HepG2 (cell line): ENCODE measurements around the gene IPO13. TPM values are rescaled to one million over a fixed set of nuclear protein-coding genes. Genes with fewer than 3 reads are reported as not detected.

Source experiments
- BCL6 ChIP-seq: IDR thresholded peaks from 2 replicates; pipeline ENCODE4 v1.6.1; 2016; ENCODE audit warnings: missing genetic modification reagents, missing compliant biosample characterization
- CREM ChIP-seq, 2 experiments: sonication (generic) in 1 of 2; formaldehyde crosslinking in 1 of 2; IDR thresholded peaks; 2 replicates each; pipeline versions ENCODE4 v1.4.0 to v1.6.1; 2016 to 2020; ENCODE audit warnings: antibody characterized with exemption in 1 of 2, mild to moderate bottlenecking in 1 of 2, missing genetic modification reagents in 1 of 2
- HOXA5 ChIP-seq: sonication (generic); formaldehyde crosslinking; IDR thresholded peaks from 2 replicates; pipeline ENCODE4 v1.4.0; 2020; ENCODE audit warnings: missing genetic modification reagents
- KAT8 ChIP-seq: IDR thresholded peaks from 2 replicates; pipeline ENCODE4 v1.6.1; 2016; ENCODE audit warnings: missing genetic modification reagents, missing compliant biosample characterization
- REXO4 ChIP-seq: sonication (generic); formaldehyde crosslinking; IDR thresholded peaks from 2 replicates; pipeline ENCODE4 v1.8.0; 2022; ENCODE audit warnings: missing genetic modification reagents, mild to moderate bottlenecking, borderline replicate concordance
- ZFP90 ChIP-seq: sonication (generic); formaldehyde crosslinking; IDR thresholded peaks from 2 replicates; pipeline ENCODE4 v1.8.0; 2022; ENCODE audit warnings: missing genetic modification reagents, mild to moderate bottlenecking, inconsistent platforms, borderline replicate concordance
- ZNF34 ChIP-seq: sonication (generic); formaldehyde crosslinking; IDR thresholded peaks from 2 replicates; pipeline ENCODE4 v1.4.0; 2020; ENCODE audit warnings: mild to moderate bottlenecking, missing genetic modification reagents, borderline replicate concordance
- polyA plus RNA-seq, 8 experiments: library from polyadenylated mRNA; depleted of rRNA in 3 of 8; stranded (reverse) in 7 of 8; unstranded in 1 of 8; fragments of >200 nt; fragmentation: Illumina TruSeq in 4 of 8; extraction: Trizol in 4 of 8; gene quantifications; 2 replicates each; pipeline versions ENCODE4 v1.2.1 to v1.2.3, GENCODE V29; 2011 to 2016; ENCODE audit warnings: low read depth in 4 of 8, missing spikeins in 1 of 8, mixed read lengths in 1 of 8; ENCODE audit not compliant: insufficient read depth in 1 of 8
- total RNA-seq, 5 experiments: library from RNA; depleted of rRNA; stranded (reverse); fragments of >200 nt; fragmentation: Illumina TruSeq; extraction: Trizol; gene quantifications; 2 replicates each; pipeline ENCODE4 v1.2.3, GENCODE V29; 2016; ENCODE audit warnings: low read depth in 1 of 5
- TF ChIP-seq, protein P1 (sequence below): sonication (generic); formaldehyde crosslinking; IDR thresholded peaks from 2 replicates; pipeline ENCODE4 v1.5.0; 2020; ENCODE audit warnings: mild to moderate bottlenecking, missing genetic modification reagents, borderline replicate concordance
- TF ChIP-seq, protein P2 (sequence below): sonication (generic); formaldehyde crosslinking; IDR thresholded peaks from 2 replicates; pipeline ENCODE4 v1.4.0; 2020; ENCODE audit warnings: mild to moderate bottlenecking, missing genetic modification reagents
- TF ChIP-seq, protein P3 (sequence below): sonication (generic); formaldehyde crosslinking; IDR thresholded peaks from 2 replicates; pipeline ENCODE4 v1.8.0; 2022; ENCODE audit warnings: mild to moderate bottlenecking, missing genetic modification reagents, moderate library complexity
- TF ChIP-seq, protein P4 (sequence below): sonication (generic); formaldehyde crosslinking; IDR thresholded peaks from 2 replicates; pipeline ENCODE4; 2020; ENCODE audit warnings: missing genetic modification reagents, mild to moderate bottlenecking, borderline replicate concordance

The IPO13 gene
- total and polyA plus RNA-seq, 2 of the 13 experiments (the other 11 are each of a cell fraction or from before 2014, with no cell fraction given) = 12.9 to 15.6 TPM

DNA sequence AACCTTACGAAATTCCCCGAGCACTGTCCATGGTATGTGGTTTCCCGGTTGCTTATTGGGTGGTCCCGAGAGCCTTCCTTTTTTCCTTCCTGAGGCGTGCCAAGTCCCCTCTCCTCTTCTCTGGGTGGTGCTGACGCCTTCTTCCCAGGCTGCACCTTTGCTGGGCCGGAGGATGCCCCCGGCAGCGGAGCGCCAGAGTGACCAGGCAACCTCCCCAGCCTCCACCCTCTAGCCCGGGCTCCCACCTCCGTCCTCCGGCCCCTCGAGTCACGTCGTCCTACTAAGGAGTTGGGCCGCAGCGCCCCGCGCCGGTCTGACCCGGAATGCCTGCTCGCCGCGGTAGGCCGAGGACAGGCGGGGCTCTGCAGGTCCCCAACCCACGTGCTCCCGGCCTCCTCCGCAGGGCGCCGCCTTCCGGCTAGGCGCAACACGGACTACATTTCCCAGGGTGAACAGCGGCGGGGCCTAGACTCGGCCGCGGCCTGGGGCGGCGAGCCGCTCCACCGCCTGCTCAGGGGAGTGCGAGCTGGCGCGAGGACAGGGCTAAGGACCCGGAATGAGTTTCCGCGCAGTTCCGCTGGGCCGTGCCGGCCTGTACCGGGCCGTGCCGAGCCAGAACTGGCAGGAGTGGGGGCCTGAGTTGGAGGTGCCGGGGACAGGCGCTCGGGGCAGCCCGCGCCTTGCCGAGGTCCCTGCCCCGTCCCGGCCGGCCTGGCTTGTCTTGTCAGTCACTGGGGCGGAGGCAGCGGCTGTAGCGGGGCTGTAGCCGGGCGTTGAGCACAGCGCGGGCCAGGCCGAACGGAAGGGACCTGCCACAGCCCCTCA is at the start of gene IPO13 (continued):
- TF ChIP-seq, protein P1, sequence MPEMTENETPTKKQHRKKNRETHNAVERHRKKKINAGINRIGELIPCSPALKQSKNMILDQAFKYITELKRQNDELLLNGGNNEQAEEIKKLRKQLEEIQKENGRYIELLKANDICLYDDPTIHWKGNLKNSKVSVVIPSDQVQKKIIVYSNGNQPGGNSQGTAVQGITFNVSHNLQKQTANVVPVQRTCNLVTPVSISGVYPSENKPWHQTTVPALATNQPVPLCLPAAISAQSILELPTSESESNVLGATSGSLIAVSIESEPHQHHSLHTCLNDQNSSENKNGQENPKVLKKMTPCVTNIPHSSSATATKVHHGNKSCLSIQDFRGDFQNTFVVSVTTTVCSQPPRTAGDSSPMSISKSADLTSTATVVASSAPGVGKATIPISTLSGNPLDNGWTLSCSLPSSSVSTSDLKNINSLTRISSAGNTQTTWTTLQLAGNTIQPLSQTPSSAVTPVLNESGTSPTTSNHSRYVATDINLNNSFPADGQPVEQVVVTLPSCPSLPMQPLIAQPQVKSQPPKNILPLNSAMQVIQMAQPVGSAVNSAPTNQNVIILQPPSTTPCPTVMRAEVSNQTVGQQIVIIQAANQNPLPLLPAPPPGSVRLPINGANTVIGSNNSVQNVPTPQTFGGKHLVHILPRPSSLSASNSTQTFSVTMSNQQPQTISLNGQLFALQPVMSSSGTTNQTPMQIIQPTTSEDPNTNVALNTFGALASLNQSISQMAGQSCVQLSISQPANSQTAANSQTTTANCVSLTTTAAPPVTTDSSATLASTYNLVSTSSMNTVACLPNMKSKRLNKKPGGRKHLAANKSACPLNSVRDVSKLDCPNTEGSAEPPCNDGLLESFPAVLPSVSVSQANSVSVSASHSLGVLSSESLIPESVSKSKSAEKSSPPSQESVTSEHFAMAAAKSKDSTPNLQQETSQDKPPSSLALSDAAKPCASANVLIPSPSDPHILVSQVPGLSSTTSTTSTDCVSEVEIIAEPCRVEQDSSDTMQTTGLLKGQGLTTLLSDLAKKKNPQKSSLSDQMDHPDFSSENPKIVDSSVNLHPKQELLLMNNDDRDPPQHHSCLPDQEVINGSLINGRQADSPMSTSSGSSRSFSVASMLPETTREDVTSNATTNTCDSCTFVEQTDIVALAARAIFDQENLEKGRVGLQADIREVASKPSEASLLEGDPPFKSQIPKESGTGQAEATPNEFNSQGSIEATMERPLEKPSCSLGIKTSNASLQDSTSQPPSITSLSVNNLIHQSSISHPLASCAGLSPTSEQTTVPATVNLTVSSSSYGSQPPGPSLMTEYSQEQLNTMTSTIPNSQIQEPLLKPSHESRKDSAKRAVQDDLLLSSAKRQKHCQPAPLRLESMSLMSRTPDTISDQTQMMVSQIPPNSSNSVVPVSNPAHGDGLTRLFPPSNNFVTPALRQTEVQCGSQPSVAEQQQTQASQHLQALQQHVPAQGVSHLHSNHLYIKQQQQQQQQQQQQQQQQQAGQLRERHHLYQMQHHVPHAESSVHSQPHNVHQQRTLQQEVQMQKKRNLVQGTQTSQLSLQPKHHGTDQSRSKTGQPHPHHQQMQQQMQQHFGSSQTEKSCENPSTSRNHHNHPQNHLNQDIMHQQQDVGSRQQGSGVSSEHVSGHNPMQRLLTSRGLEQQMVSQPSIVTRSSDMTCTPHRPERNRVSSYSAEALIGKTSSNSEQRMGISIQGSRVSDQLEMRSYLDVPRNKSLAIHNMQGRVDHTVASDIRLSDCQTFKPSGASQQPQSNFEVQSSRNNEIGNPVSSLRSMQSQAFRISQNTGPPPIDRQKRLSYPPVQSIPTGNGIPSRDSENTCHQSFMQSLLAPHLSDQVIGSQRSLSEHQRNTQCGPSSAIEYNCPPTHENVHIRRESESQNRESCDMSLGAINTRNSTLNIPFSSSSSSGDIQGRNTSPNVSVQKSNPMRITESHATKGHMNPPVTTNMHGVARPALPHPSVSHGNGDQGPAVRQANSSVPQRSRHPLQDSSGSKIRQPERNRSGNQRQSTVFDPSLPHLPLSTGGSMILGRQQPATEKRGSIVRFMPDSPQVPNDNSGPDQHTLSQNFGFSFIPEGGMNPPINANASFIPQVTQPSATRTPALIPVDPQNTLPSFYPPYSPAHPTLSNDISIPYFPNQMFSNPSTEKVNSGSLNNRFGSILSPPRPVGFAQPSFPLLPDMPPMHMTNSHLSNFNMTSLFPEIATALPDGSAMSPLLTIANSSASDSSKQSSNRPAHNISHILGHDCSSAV (CRISPR knock-in tag) = peak; percentile 73; the same call in 1 of the 2 replicates
- peak; percentile 59 for TF ChIP-seq BCL6
- peak; percentile 59; the same call in 1 of the 2 replicates for TF ChIP-seq CREM (IDR thresholded peaks at IDR 0.05)
- no peak for TF ChIP-seq CREM (CRISPR knock-in tag; IDR thresholded peaks at IDR 0.05)
- TF ChIP-seq KAT8 = peak; percentile 82
- no peak for TF ChIP-seq REXO4 (CRISPR knock-in tag)
- TF ChIP-seq, protein P2, sequence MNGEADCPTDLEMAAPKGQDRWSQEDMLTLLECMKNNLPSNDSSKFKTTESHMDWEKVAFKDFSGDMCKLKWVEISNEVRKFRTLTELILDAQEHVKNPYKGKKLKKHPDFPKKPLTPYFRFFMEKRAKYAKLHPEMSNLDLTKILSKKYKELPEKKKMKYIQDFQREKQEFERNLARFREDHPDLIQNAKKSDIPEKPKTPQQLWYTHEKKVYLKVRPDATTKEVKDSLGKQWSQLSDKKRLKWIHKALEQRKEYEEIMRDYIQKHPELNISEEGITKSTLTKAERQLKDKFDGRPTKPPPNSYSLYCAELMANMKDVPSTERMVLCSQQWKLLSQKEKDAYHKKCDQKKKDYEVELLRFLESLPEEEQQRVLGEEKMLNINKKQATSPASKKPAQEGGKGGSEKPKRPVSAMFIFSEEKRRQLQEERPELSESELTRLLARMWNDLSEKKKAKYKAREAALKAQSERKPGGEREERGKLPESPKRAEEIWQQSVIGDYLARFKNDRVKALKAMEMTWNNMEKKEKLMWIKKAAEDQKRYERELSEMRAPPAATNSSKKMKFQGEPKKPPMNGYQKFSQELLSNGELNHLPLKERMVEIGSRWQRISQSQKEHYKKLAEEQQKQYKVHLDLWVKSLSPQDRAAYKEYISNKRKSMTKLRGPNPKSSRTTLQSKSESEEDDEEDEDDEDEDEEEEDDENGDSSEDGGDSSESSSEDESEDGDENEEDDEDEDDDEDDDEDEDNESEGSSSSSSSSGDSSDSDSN (CRISPR knock-in tag) = peak; percentile 95
- TF ChIP-seq HOXA5 (CRISPR knock-in tag) = peak; percentile 73; the same call in 1 of the 2 replicates
- TF ChIP-seq, protein P3, sequence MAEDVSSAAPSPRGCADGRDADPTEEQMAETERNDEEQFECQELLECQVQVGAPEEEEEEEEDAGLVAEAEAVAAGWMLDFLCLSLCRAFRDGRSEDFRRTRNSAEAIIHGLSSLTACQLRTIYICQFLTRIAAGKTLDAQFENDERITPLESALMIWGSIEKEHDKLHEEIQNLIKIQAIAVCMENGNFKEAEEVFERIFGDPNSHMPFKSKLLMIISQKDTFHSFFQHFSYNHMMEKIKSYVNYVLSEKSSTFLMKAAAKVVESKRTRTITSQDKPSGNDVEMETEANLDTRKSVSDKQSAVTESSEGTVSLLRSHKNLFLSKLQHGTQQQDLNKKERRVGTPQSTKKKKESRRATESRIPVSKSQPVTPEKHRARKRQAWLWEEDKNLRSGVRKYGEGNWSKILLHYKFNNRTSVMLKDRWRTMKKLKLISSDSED (CRISPR knock-in tag) = no peak
- peak; percentile 72; the same call in 1 of the 2 replicates for TF ChIP-seq ZNF34 (CRISPR knock-in tag)
- TF ChIP-seq, protein P4, sequence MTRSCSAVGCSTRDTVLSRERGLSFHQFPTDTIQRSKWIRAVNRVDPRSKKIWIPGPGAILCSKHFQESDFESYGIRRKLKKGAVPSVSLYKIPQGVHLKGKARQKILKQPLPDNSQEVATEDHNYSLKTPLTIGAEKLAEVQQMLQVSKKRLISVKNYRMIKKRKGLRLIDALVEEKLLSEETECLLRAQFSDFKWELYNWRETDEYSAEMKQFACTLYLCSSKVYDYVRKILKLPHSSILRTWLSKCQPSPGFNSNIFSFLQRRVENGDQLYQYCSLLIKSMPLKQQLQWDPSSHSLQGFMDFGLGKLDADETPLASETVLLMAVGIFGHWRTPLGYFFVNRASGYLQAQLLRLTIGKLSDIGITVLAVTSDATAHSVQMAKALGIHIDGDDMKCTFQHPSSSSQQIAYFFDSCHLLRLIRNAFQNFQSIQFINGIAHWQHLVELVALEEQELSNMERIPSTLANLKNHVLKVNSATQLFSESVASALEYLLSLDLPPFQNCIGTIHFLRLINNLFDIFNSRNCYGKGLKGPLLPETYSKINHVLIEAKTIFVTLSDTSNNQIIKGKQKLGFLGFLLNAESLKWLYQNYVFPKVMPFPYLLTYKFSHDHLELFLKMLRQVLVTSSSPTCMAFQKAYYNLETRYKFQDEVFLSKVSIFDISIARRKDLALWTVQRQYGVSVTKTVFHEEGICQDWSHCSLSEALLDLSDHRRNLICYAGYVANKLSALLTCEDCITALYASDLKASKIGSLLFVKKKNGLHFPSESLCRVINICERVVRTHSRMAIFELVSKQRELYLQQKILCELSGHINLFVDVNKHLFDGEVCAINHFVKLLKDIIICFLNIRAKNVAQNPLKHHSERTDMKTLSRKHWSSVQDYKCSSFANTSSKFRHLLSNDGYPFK = peak; percentile 90; the same call in 1 of the 2 replicates
- no peak; the same call in 1 of the 2 replicates for TF ChIP-seq ZFP90
